ENCODE measurements around the gene KCNN2.

DNA sequence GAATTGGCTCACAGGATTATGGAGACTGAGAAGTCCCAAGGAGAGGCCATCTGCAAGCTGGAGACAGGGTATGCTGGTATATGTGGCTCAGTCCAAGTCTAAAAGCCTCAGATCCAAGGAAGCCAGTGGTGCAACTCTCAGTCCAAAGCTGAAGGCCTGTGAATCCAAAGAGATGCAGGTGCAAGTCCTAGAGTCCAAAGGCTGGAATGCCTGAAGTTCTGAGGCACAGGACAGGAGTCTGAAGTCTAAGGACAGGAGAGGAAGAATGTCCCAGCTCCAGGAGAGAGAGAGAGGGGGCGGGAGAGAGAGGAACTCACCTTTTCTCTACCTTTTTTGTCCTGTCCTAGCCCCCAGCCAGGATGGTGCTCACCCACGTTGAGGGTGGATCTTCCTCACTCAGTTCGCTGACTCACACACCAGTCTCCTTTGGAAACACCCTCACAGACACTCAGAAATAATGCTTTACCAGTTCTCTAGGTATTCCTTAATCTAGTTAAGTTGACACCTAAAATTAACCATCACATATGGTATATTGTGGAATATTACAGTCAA, 49.6 kb downstream of the KCNN2 start:
- no peak for TF ChIP-seq NR3C1 (CRISPR knock-in tag; conservative IDR thresholded peaks at IDR 0.05; ENCODE audit: low read depth)
- TF ChIP-seq CTCF (IDR thresholded peaks at IDR 0.05), result no peak
- TF ChIP-seq GRHL2 (CRISPR knock-in tag; IDR thresholded peaks at IDR 0.05; ENCODE audit: insufficient replicate concordance, severe bottlenecking), result no peak
- no peak for TF ChIP-seq CREB1 (CRISPR knock-in tag; IDR thresholded peaks at IDR 0.05)
- no peak for TF ChIP-seq MAX (CRISPR knock-in tag; IDR thresholded peaks at IDR 0.05)
- no peak for TF ChIP-seq TCF7 (CRISPR knock-in tag; IDR thresholded peaks at IDR 0.05; ENCODE audit: low read depth)
